Neuronal stem cell (in vitro differentiated cells): ENCODE measurements around the gene CRACR2A.
A peak's percentile ranks its signal among the peaks of the same experiment; 100 is the strongest.

Source experiments
- DNase-seq: peaks from one replicate; pipeline ENCODE4 v3.0.0-alpha.2; 2013; ENCODE audit warnings: low spot score
- H2AFZ ChIP-seq: one replicate; pipeline ENCODE4 v1.6.1; 2013; ENCODE audit warnings: mild to moderate bottlenecking, low read length, inconsistent platforms
- H2AK5ac ChIP-seq: 2 replicates; pipeline ENCODE4 v1.6.1; 2013; ENCODE audit warnings: low read depth, mild to moderate bottlenecking, inconsistent platforms, low read length, moderate library complexity, mixed read lengths
- H2BK120ac ChIP-seq: 2 replicates; pipeline ENCODE4 v1.6.1; 2013; ENCODE audit warnings: low read depth, mild to moderate bottlenecking, inconsistent platforms, low read length, moderate library complexity, mixed read lengths
- H2BK12ac ChIP-seq: one replicate; pipeline ENCODE4 v1.6.1; 2013; ENCODE audit warnings: low read length, inconsistent platforms
- H2BK15ac ChIP-seq: 2 replicates; pipeline ENCODE4 v1.6.1; 2013; ENCODE audit warnings: mild to moderate bottlenecking, low read length, inconsistent platforms, mixed read lengths
- H2BK5ac ChIP-seq: one replicate; pipeline ENCODE4 v1.6.1; 2013; ENCODE audit warnings: inconsistent platforms, mild to moderate bottlenecking, low read length, moderate library complexity
- H3K14ac ChIP-seq: one replicate; pipeline ENCODE4 v1.6.1; 2013; ENCODE audit warnings: low read length, inconsistent platforms
- H3K18ac ChIP-seq: 2 replicates; pipeline ENCODE4 v1.6.1; 2013; ENCODE audit warnings: low read length, inconsistent platforms
- H3K23ac ChIP-seq: 2 replicates; pipeline ENCODE4 v1.6.1; 2013; ENCODE audit warnings: low read depth, mild to moderate bottlenecking, mixed read lengths, low read length, inconsistent platforms; ENCODE audit not compliant: poor library complexity
- H3K27ac ChIP-seq: replicated peaks from 3 replicates; pipeline ENCODE4 v1.5.1; 2013; ENCODE audit warnings: low read length, inconsistent platforms
- H3K27me3 ChIP-seq, 3 experiments: 2 replicates each; pipeline ENCODE4 v1.6.1; 2013; ENCODE audit warnings: low read length in 3 of 3, mild to moderate bottlenecking in 2 of 3, inconsistent platforms in 1 of 3, low read depth in 1 of 3, mixed read lengths in 1 of 3, moderate library complexity in 1 of 3; ENCODE audit not compliant: control insufficient read depth in 3 of 3, insufficient read depth in 3 of 3
- H3K36me3 ChIP-seq, 2 donors: replicated peaks in 1 of 2; 2 replicates each; pipeline ENCODE4 v1.6.1; 2013; ENCODE audit warnings: low read length in 2 of 2; ENCODE audit not compliant: control insufficient read depth in 2 of 2, insufficient read depth in 2 of 2
- H3K4ac ChIP-seq: 2 replicates; pipeline ENCODE4 v1.6.1; 2013; ENCODE audit warnings: inconsistent platforms, mild to moderate bottlenecking, low read length, moderate library complexity
- H3K4me1 ChIP-seq, 2 donors: 1 replicate in 1 of 2; 2 replicates in 1 of 2; pipeline ENCODE4 v1.6.1; 2013; ENCODE audit warnings: low read length in 2 of 2, low read depth in 1 of 2; ENCODE audit not compliant: control insufficient read depth in 2 of 2, insufficient read depth in 1 of 2
- H3K4me2 ChIP-seq: one replicate; pipeline ENCODE4 v1.6.1; 2013; ENCODE audit warnings: mild to moderate bottlenecking, low read length, inconsistent platforms; ENCODE audit not compliant: insufficient read depth, poor library complexity, severe bottlenecking
- H3K4me3 ChIP-seq, 2 donors: 2 replicates each; pipeline ENCODE4 v1.5.1; 2013; ENCODE audit warnings: low read length in 2 of 2, mild to moderate bottlenecking in 2 of 2, inconsistent platforms in 1 of 2, moderate library complexity in 1 of 2
- H3K79me1 ChIP-seq: one replicate; pipeline ENCODE4 v1.6.1; 2013; ENCODE audit warnings: low read depth, mild to moderate bottlenecking, inconsistent platforms, low read length, moderate library complexity
- H3K9ac ChIP-seq: one replicate; pipeline ENCODE4 v1.6.1; 2013; ENCODE audit warnings: mild to moderate bottlenecking, low read depth, low read length, inconsistent platforms; ENCODE audit not compliant: poor library complexity
- H3K9me3 ChIP-seq, 2 donors: replicated peaks in 1 of 2; 2 replicates each; pipeline versions ENCODE3 to v1.6.1; 2013; ENCODE audit warnings: low read length in 2 of 2, mild to moderate bottlenecking in 2 of 2, inconsistent platforms in 1 of 2, low read depth in 1 of 2, mixed read lengths in 1 of 2, moderate library complexity in 1 of 2; ENCODE audit not compliant: control insufficient read depth in 2 of 2, insufficient read depth in 1 of 2
- H4K8ac ChIP-seq: one replicate; pipeline ENCODE4 v1.6.1; 2013; ENCODE audit warnings: low read depth, mild to moderate bottlenecking, inconsistent platforms, low read length, moderate library complexity
- H4K91ac ChIP-seq: one replicate; pipeline ENCODE4 v1.6.1; 2013; ENCODE audit warnings: low read length, low read depth, mild to moderate bottlenecking, inconsistent platforms; ENCODE audit not compliant: poor library complexity
- WGBS, 2 donors: extraction: QIAGEN DNeasy Blood & Tissue Kit; methylation state at CpG; one replicate each; pipeline ENCODE4 v1.1.7; 2013; ENCODE audit warnings: missing lambda C conversion rate in 2 of 2, mixed read lengths in 1 of 2; ENCODE audit not compliant: insufficient read length in 2 of 2, insufficient replicate concordance in 1 of 2; ENCODE audit errors: extremely low coverage in 2 of 2; 5-methylcytosine and 5-hydroxymethylcytosine counted together

The CRACR2A gene

GRCh38 chr12:3662521-3662921 lies 90.4 kb downstream of the CRACR2A start:
- no peak overlapping the region for H3K4ac ChIP-seq
- H3K14ac ChIP-seq, result no peak overlapping the region
- no peak overlapping the region for H2AK5ac ChIP-seq
- H3K79me1 ChIP-seq, result no peaks in the 10 kb centered on the region
- no peak overlapping the region for H3K4me2 ChIP-seq
- H2AFZ ChIP-seq, result no peak overlapping the region
- H4K91ac ChIP-seq, result no peak overlapping the region
- peaks cover 2 to 9% of the 10 kb centered on the region in 2 donors for H3K4me1 ChIP-seq
- no peak overlapping the region for H2BK120ac ChIP-seq
- H3K23ac ChIP-seq, result no peak overlapping the region
- no peak overlapping the region for H3K27ac ChIP-seq
- H2BK12ac ChIP-seq, result no peak overlapping the region
- DNase-seq, result no peak
- H2BK5ac ChIP-seq, result no peak overlapping the region
- H3K9ac ChIP-seq, result no peak overlapping the region
- no peaks in the 10 kb centered on the region for H3K27me3 ChIP-seq
- no peaks in the 10 kb centered on the region for H3K36me3 ChIP-seq
- H2BK15ac ChIP-seq, result no peak overlapping the region
- no peak overlapping the region for H4K8ac ChIP-seq
- no peaks in the 10 kb centered on the region for H3K9me3 ChIP-seq
- no CpG with 5 or more reads among the region's 5 CpGs for whole genome bisulfite sequencing, 2 donors
- H3K4me3 ChIP-seq, result no peak overlapping the region
- no peak overlapping the region for H3K18ac ChIP-seq

GRCh38 chr12:3661028-3661427 lies 91.9 kb downstream of the CRACR2A start:
- Histone ChIP-seq H3K27ac (no peak overlapping the region), H2AK5ac (no peak overlapping the region), H2BK5ac (no peak overlapping the region), H3K4ac (no peak overlapping the region), H3K23ac (no peak overlapping the region), H3K4me3 (no peak overlapping the region), H3K9ac (no peak overlapping the region), H4K8ac (no peak overlapping the region), H2BK15ac (peak overlapping the region; percentile 24), H2BK120ac (no peak overlapping the region), H3K4me2 (no peak overlapping the region), H3K36me3 (no peaks in the 10 kb centered on the region), H2BK12ac (no peak overlapping the region), H2AFZ (no peak overlapping the region), H3K9me3 (no peaks in the 10 kb centered on the region), H3K4me1 (peaks cover 2 to 9% of the 10 kb centered on the region in 2 donors), H3K14ac (no peak overlapping the region), H3K27me3 (no peaks in the 10 kb centered on the region), H3K18ac (no peak overlapping the region), H3K79me1 (no peaks in the 10 kb centered on the region), H4K91ac (no peak overlapping the region)
- WGBS, 2 donors, result no CpG with 5 or more reads among the region's 1 CpG
- no peak for DNase-seq

- Histone ChIP-seq H2BK15ac (no peak overlapping the region), H2BK5ac (no peak overlapping the region), H3K36me3 (no peaks in the 10 kb centered on the region), H3K18ac (peak overlapping the region; percentile 6), H3K4ac (no peak overlapping the region), H4K8ac (no peak overlapping the region), H2AK5ac (no peak overlapping the region), H2AFZ (peak overlapping the region; percentile 62), H3K27me3 (no peaks in the 10 kb centered on the region), H3K4me3 (no peak overlapping the region), H3K14ac (no peak overlapping the region), H2BK120ac (no peak overlapping the region), H3K4me2 (no peak overlapping the region), H3K9me3 (no peaks in the 10 kb centered on the region), H3K4me1 (peaks cover 2 to 9% of the 10 kb centered on the region in 2 donors), H3K79me1 (no peaks in the 10 kb centered on the region), H3K23ac (no peak overlapping the region), H3K9ac (no peak overlapping the region), H3K27ac (no peak overlapping the region), H4K91ac (no peak overlapping the region), H2BK12ac (no peak overlapping the region)
- DNase-seq, result peak; percentile 18
- WGBS, 2 donors, result no CpG with 5 or more reads among the region's 13 CpGs
Measured at GRCh38 chr12:3658327-3659163, 94.4 kb downstream of the CRACR2A start.

- Histone ChIP-seq H3K14ac (peak overlapping the region; percentile 5), H3K9me3 (no peaks in the 10 kb centered on the region), H3K4me1 (no peaks in the 10 kb centered on the region), H3K9ac (no peak overlapping the region), H3K4me3 (no peak overlapping the region), H2AFZ (no peak overlapping the region), H3K27ac (no peak overlapping the region), H2BK5ac (no peak overlapping the region), H2AK5ac (no peak overlapping the region), H4K8ac (no peak overlapping the region), H3K27me3 (no peaks in the 10 kb centered on the region), H2BK15ac (no peak overlapping the region), H3K79me1 (no peaks in the 10 kb centered on the region), H3K4me2 (no peak overlapping the region), H3K23ac (no peak overlapping the region), H3K36me3 (no peaks in the 10 kb centered on the region), H3K18ac (no peak overlapping the region), H2BK120ac (no peak overlapping the region), H3K4ac (no peak overlapping the region), H2BK12ac (no peak overlapping the region), H4K91ac (no peak overlapping the region)
- no CpG with 5 or more reads among the region's 13 CpGs for WGBS, 2 donors
- no peak for DNase-seq
Measured at GRCh38 chr12:3656946-3657622, 95.8 kb downstream of the CRACR2A start.
